ENCODE data around the gene ZBTB42. TPM values are rescaled to one million over a fixed set of nuclear protein-coding genes. Genes with fewer than 3 reads are reported as not detected.

The ZBTB42 gene
- total RNA-seq, 2 experiments from 2014 or later = 2.9 to 3.0 TPM

- ChIA-PET CTCF (interaction anchor here (0.6 to 1.1 kb wide), 2 partner anchors 46 to 66 kb away, joined by 3 to 4 read pairs; partner anchors contain the start of gene SIVA1), POLR2A (interaction anchor here (0.9 to 1.3 kb wide), 2 partner anchors 19 to 28 kb away, joined by 3 read pairs; no protein-coding TSS in a partner anchor)
- Mint-ChIP-seq H3K4me1 (ENCODE audit: low read depth) (peaks cover 48% of the 10 kb centered on the region), H3K9me3 (no peaks in the 10 kb centered on the region), H3K27me3 (no peaks in the 10 kb centered on the region), H3K36me3 (ENCODE audit: low read depth) (peaks cover 6% of the 10 kb centered on the region), H3K27ac (peak overlapping the region; percentile 71), H3K4me3 (peak overlapping the region; percentile 79)
- no peak for ATAC-seq (ENCODE audit: poor library complexity)
- H3K4me3 ChIP-seq (ENCODE audit: low read length) = no peak overlapping the region
- H3K27ac ChIP-seq (ENCODE audit: low read depth in 1 of 2, low read length in 2 of 2) = peak overlapping the region in 1 of 2 donors; percentile 82
- no peaks in the 10 kb centered on the region for H3K36me3 ChIP-seq (ENCODE audit: insufficient read depth, low read length)
- H3K27me3 ChIP-seq (ENCODE audit: control insufficient read depth in 1 of 2, insufficient read depth in 2 of 2, low read length in 2 of 2) = no peaks in the 10 kb centered on the region
- no peak for TF ChIP-seq CTCF (IDR thresholded peaks at IDR 0.05)
- no peaks in the 10 kb centered on the region for H3K9me3 ChIP-seq (ENCODE audit: control insufficient read depth in 1 of 2, insufficient read depth in 1 of 2, low read length in 2 of 2)
- intact Hi-C loops (cut with DNase I, micrococcal nuclease) = loop anchor here in 1 of 2 experiments (2.0 to 10.0 kb wide), 2 partner anchors 30 to 696 kb away; partner anchors contain the start of gene TEDC1
- H3K4me1 ChIP-seq (ENCODE audit: insufficient read depth, low read length) = peaks cover 61% of the 10 kb centered on the region
- peak in 1 of 14 experiments; percentile 27 for DNase-seq
These were observed 2.3 kb upstream of the ZBTB42 start for GRCh38 chr14:104798300-104799243.

DNA sequence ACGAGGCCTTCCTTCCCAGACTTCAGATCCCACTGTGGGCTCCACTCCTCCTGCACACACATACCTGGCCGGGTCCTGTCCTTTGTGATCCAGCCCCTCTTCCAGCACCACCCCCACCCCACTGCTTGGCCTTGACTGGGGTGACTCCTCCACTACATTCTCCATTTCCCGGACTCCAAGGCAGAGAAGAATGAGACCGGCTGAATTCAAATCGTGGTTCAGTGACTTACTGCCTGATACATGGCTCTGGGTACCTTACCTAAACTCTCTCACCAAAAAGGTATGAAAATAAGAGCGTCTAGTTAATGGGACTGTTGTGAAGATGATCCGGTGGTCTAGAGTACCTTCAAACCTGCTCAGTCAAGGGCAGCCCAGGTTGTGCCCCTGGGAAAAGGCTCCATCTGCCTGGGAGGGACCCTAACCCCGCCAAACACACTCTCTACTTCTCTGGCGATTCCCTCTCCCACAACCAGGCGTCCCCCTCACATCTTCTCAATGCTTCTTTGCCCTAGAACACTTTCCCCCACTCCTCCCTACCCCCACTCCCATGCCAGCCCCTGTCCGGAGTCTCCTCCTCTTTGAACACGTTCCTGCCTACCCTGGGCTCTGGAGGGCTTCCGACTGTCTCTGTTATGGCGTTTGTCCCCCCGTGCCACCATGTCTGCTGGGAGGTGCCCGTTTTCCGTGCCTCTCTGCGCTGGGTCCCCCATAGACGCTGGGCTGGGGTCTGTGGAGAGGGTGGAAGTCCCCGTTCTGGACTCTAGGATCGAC is 1.5 kb upstream of the ZBTB42 start:
- H3K9me3 Mint-ChIP-seq = no peaks in the 10 kb centered on the region
- peak in 3 of 14 experiments; percentile 16 to 56 (median 52) for DNase-seq
- CTCF ChIA-PET = interaction anchor here (1.5 to 2.0 kb wide), 2 partner anchors 27 to 47 kb away, joined by 5 to 14 read pairs; partner anchors contain the start of gene SIVA1

More for the DNA sequence above, 1.5 kb upstream of the ZBTB42 start:
- Mint-ChIP-seq H3K27me3 (no peaks in the 10 kb centered on the region), H3K4me1 (ENCODE audit: low read depth) (peaks cover 39% of the 10 kb centered on the region), H3K4me3 (peak overlapping the region; percentile 79), H3K36me3 (ENCODE audit: low read depth) (peaks cover 2% of the 10 kb centered on the region), H3K27ac (peak overlapping the region; percentile 71)
- Histone ChIP-seq H3K27me3 (ENCODE audit: control insufficient read depth in 1 of 2, insufficient read depth in 2 of 2, low read length in 2 of 2) (no peaks in the 10 kb centered on the region), H3K9me3 (ENCODE audit: control insufficient read depth in 1 of 2, insufficient read depth in 1 of 2, low read length in 2 of 2) (no peaks in the 10 kb centered on the region), H3K36me3 (ENCODE audit: insufficient read depth, low read length) (no peaks in the 10 kb centered on the region), H3K4me1 (ENCODE audit: insufficient read depth, low read length) (peaks cover 59% of the 10 kb centered on the region), H3K27ac (ENCODE audit: low read depth in 1 of 2, low read length in 2 of 2) (peak overlapping the region; percentile 50 to 82), H3K4me3 (ENCODE audit: low read length) (peak overlapping the region; percentile 55)
- ATAC-seq (ENCODE audit: poor library complexity) = no peak
- intact Hi-C loops (cut with DNase I, micrococcal nuclease) = loop anchor here in 1 of 2 experiments (1.0 to 10.0 kb wide), 4 partner anchors 27 to 695 kb away; partner anchors contain the start of genes SIVA1 and TEDC1
- POLR2A ChIA-PET = interaction anchor here (0.9 to 2.6 kb wide), 2 partner anchors 31 to 46 kb away, joined by 3 to 30 read pairs; partner anchors contain the start of gene SIVA1
- no peak for TF ChIP-seq CTCF (IDR thresholded peaks at IDR 0.05)
